Occipital lobe (tissue), 2 donors: ENCODE measurements around the gene ALDH7A1. TPM values are rescaled to one million over a fixed set of nuclear protein-coding genes. Genes with fewer than 3 reads are reported as not detected.

Experiments used
- small RNA-seq: library from RNA; depleted of rRNA; stranded (forward); fragments of <200 nt; gene quantifications from one replicate; pipeline ENCODE3, GENCODE V24; 2014
- total RNA-seq: library from RNA; depleted of rRNA; stranded (reverse); fragments of >200 nt; gene quantifications from one replicate; pipeline ENCODE4 v1.2.3, GENCODE V29; 2014

ALDH7A1 gene
- total RNA-seq, 1 donor from 2014 or later = 34.3 TPM

Small RNA genes lying within 50 kb of the gene (small RNA-seq; reads per million reads assigned to genes)
- gene RNU6-290P = not detected

Other genes starting within 250 kb of the ALDH7A1 start
- 11.2 TPM for gene GRAMD2B, start 171.8 kb downstream of the ALDH7A1 start, total RNA-seq
- gene PHAX, start 5.7 kb upstream of the ALDH7A1 start, total RNA-seq = 103 TPM
- gene LMNB1, start 181.9 kb upstream of the ALDH7A1 start, total RNA-seq = 76.7 TPM